IMR-90 (cell line): ENCODE data around the gene PPFIA1. TPM values are rescaled to one million over a fixed set of nuclear protein-coding genes. Genes with fewer than 3 reads are reported as not detected.

Experiments used
- ATAC-seq: fragments of 200-7000 bp; cut with Tn5 transposase; 2 replicates; pipeline ENCODE4 v1.9.1; 2020; ENCODE audit warnings: low read depth, mild to moderate bottlenecking, moderate library complexity
- BruUV-seq: library from RNA; stranded (reverse); fragments of 400-500 nt; replicated peaks from 2 replicates; lab custom pipeline; 2021; lab: Mats Ljungman, UMichigan
- CTCF ChIA-PET: fragments of 300-600 bp; formaldehyde crosslinking; extraction: SDS; loops from one replicate; lab custom pipeline; 2021; ENCODE audit warnings: antibody characterized with exemption; lab: Yijun Ruan, JAX
- POLR2A ChIA-PET: fragments of 300-600 bp; sonication (Branson Sonifier 250); formaldehyde crosslinking; loops from one replicate; lab custom pipeline; 2022; ENCODE audit warnings: antibody characterized with exemption; ENCODE audit not compliant: unreplicated experiment; lab: Charles Lee
- DNase-seq: peaks from one replicate; pipeline ENCODE4 v3.0.0; 2013
- H2AFZ ChIP-seq: replicated peaks from 2 replicates; pipeline ENCODE3; 2013; ENCODE audit warnings: low read length, mild to moderate bottlenecking; ENCODE audit not compliant: poor library complexity
- H2AK5ac ChIP-seq: 2 replicates; pipeline ENCODE4 v1.6.1; 2013; ENCODE audit warnings: low read depth, low read length, inconsistent platforms
- H2AK9ac ChIP-seq: replicated peaks from 2 replicates; pipeline ENCODE3; 2013; ENCODE audit warnings: mild to moderate bottlenecking, low read depth, low read length, moderate library complexity; ENCODE audit not compliant: poor library complexity
- H2BK120ac ChIP-seq: 2 replicates; pipeline ENCODE4 v1.6.1; 2013; ENCODE audit warnings: low read depth, low read length, inconsistent platforms
- H2BK15ac ChIP-seq: 3 replicates; pipeline ENCODE4 v1.6.1; 2013; ENCODE audit warnings: low read depth, low read length, inconsistent platforms
- H2BK20ac ChIP-seq: 2 replicates; pipeline ENCODE4 v1.6.1; 2013; ENCODE audit warnings: low read depth, mild to moderate bottlenecking, inconsistent platforms, low read length, moderate library complexity
- H2BK5ac ChIP-seq: 2 replicates; pipeline ENCODE4 v1.6.1; 2013; ENCODE audit warnings: mild to moderate bottlenecking, low read depth, low read length, inconsistent platforms; ENCODE audit not compliant: poor library complexity, severe bottlenecking
- H3K14ac ChIP-seq: replicated peaks from 2 replicates; pipeline ENCODE4 v1.6.1; 2013; ENCODE audit warnings: low read depth, low read length, inconsistent platforms
- H3K18ac ChIP-seq: 2 replicates; pipeline ENCODE4 v1.6.1; 2013; ENCODE audit warnings: low read depth, low read length, control low read depth
- H3K23ac ChIP-seq: 2 replicates; pipeline ENCODE4 v1.6.1; 2013; ENCODE audit warnings: low read depth, low read length, inconsistent platforms
- H3K27ac ChIP-seq: 2 replicates; pipeline ENCODE4 v1.5.1; 2013; ENCODE audit warnings: mild to moderate bottlenecking, control low read depth, low read length; ENCODE audit not compliant: insufficient read depth
- H3K27me3 ChIP-seq: 2 replicates; pipeline ENCODE4 v1.6.1; 2013; ENCODE audit warnings: low read length; ENCODE audit not compliant: control insufficient read depth, insufficient read depth
- H3K36me3 ChIP-seq: 2 replicates; pipeline ENCODE4 v1.6.1; 2013; ENCODE audit warnings: low read length, mixed read lengths; ENCODE audit not compliant: control insufficient read depth, insufficient read depth
- H3K4ac ChIP-seq: 2 replicates; pipeline ENCODE4 v1.6.1; 2013; ENCODE audit warnings: low read depth, low read length, inconsistent platforms
- H3K4me1 ChIP-seq: 2 replicates; pipeline ENCODE4 v1.6.1; 2013; ENCODE audit warnings: low read length, mixed read lengths; ENCODE audit not compliant: control insufficient read depth, insufficient read depth
- H3K4me2 ChIP-seq: 2 replicates; pipeline ENCODE4 v1.6.1; 2013; ENCODE audit warnings: low read depth, mild to moderate bottlenecking, control low read depth, low read length, moderate library complexity
- H3K4me3 ChIP-seq: 2 replicates; pipeline ENCODE4 v1.5.1; 2013; ENCODE audit warnings: low read depth, mild to moderate bottlenecking, control low read depth, low read length, moderate library complexity; ENCODE audit not compliant: insufficient read depth
- H3K56ac ChIP-seq: 2 replicates; pipeline ENCODE4 v1.6.1; 2013; ENCODE audit warnings: low read length, inconsistent platforms; ENCODE audit not compliant: insufficient read depth; ENCODE audit errors: extremely low read depth
- H3K79me1 ChIP-seq, 2 experiments: 2 replicates each; pipeline ENCODE4 v1.6.1; 2013; ENCODE audit warnings: low read length in 2 of 2, inconsistent platforms in 1 of 2, low read depth in 1 of 2
- H3K9ac ChIP-seq: 2 replicates; pipeline ENCODE4 v1.6.1; 2013; ENCODE audit warnings: low read depth, low read length, control low read depth
- H3K9me1 ChIP-seq: 2 replicates; pipeline ENCODE4 v1.6.1; 2013; ENCODE audit warnings: low read length, inconsistent platforms; ENCODE audit not compliant: insufficient read depth
- H3K9me3 ChIP-seq: 2 replicates; pipeline ENCODE4 v1.6.1; 2013; ENCODE audit warnings: low read length; ENCODE audit not compliant: control insufficient read depth, insufficient read depth
- H4K20me1 ChIP-seq: 2 replicates; pipeline ENCODE4 v1.6.1; 2013; ENCODE audit warnings: low read length, inconsistent platforms; ENCODE audit not compliant: insufficient read depth
- H4K5ac ChIP-seq: 2 replicates; pipeline ENCODE4 v1.6.1; 2013; ENCODE audit warnings: mild to moderate bottlenecking, low read depth, low read length, control low read depth
- H4K8ac ChIP-seq, 2 experiments: 2 replicates each; pipeline ENCODE4 v1.6.1; 2013; ENCODE audit warnings: low read depth in 2 of 2, low read length in 2 of 2, control low read depth in 1 of 2, inconsistent platforms in 1 of 2
- H4K91ac ChIP-seq: 2 replicates; pipeline ENCODE4 v1.6.1; 2013; ENCODE audit warnings: low read depth, low read length, inconsistent platforms; ENCODE audit not compliant: insufficient read depth
- BHLHE40 ChIP-seq: fragments of 150-350 bp; IDR thresholded peaks from 2 replicates; pipeline ENCODE4 v1.6.1; 2016; ENCODE audit warnings: mild to moderate bottlenecking, low read depth, low read length
- CEBPB ChIP-seq: IDR thresholded peaks from 2 replicates; pipeline ENCODE4 v1.6.1; 2012; ENCODE audit warnings: low read depth, low read length, improper control_type of control experiment
- CHD1 ChIP-seq: IDR thresholded peaks from 2 replicates; pipeline ENCODE4 v1.6.1; 2012; ENCODE audit warnings: low read depth, low read length, improper control_type of control experiment
- FOS ChIP-seq: fragments of 150-350 bp; IDR thresholded peaks from 2 replicates; pipeline ENCODE4 v1.6.1; 2016; ENCODE audit warnings: low read depth, low read length
- MAFK ChIP-seq: IDR thresholded peaks from 2 replicates; pipeline ENCODE4 v1.6.1; 2012; ENCODE audit warnings: low read depth, low read length, improper control_type of control experiment
- MAZ ChIP-seq: IDR thresholded peaks from 2 replicates; pipeline ENCODE4 v1.6.1; 2012; ENCODE audit warnings: low read depth, mild to moderate bottlenecking, low read length, improper control_type of control experiment, moderate library complexity, borderline replicate concordance
- MXI1 ChIP-seq: IDR thresholded peaks from 2 replicates; pipeline ENCODE4 v1.6.1; 2012; ENCODE audit warnings: low read depth, mild to moderate bottlenecking, low read length, moderate library complexity, borderline replicate concordance
- NFE2L2 ChIP-seq: fragments of 150-350 bp; IDR thresholded peaks from 2 replicates; pipeline ENCODE4 v1.6.1; 2016; ENCODE audit warnings: low read depth, mild to moderate bottlenecking, low read length
- POLR2A ChIP-seq: IDR thresholded peaks from 2 replicates; pipeline ENCODE4 v1.6.1; 2012; ENCODE audit warnings: mild to moderate bottlenecking, low read depth, low read length
- RAD21 ChIP-seq: IDR thresholded peaks from 2 replicates; pipeline ENCODE4 v1.6.1; 2012; ENCODE audit warnings: low read length, improper control_type of control experiment
- RCOR1 ChIP-seq: IDR thresholded peaks from 2 replicates; pipeline ENCODE4 v1.6.1; 2012; ENCODE audit warnings: mild to moderate bottlenecking, low read length, improper control_type of control experiment; ENCODE audit not compliant: insufficient replicate concordance
- RFX5 ChIP-seq: IDR thresholded peaks from 2 replicates; pipeline ENCODE4 v1.8.0; 2012; ENCODE audit warnings: low read depth, mild to moderate bottlenecking, low read length, moderate library complexity
- SMC3 ChIP-seq: fragments of 150-350 bp; IDR thresholded peaks from 2 replicates; pipeline ENCODE4 v1.6.1; 2016; ENCODE audit warnings: low read depth, mild to moderate bottlenecking, antibody characterized with exemption, low read length, moderate library complexity
- dilution Hi-C: fragments of 300-500 bp; cut with HindIII; formaldehyde crosslinking; loops from one replicate; pipeline ENCODE4 v1.14.3; 2018; ENCODE audit warnings: low sequenced_read_pairs; ENCODE audit not compliant: unreplicated experiment
- in situ Hi-C: fragments of 300-500 bp; cut with MboI; formaldehyde crosslinking; loops from 3 replicates; pipeline ENCODE4 v1.14.3; 2019; ENCODE audit warnings: low sequenced_read_pairs, inconsistent platforms, mixed read lengths
- intact Hi-C: fragments of 100-400 bp; cut with micrococcal nuclease; formaldehyde crosslinking; loops from 2 replicates; pipeline ENCODE4 v1.10.0; 2022
- polyA plus RNA-seq, 3 experiments: library from polyadenylated mRNA; depleted of rRNA; stranded (reverse); fragments of >200 nt; gene quantifications; 2 replicates each; pipeline ENCODE4 v1.2.3, GENCODE V29; 2012; ENCODE audit warnings: low replicate concordance in 1 of 3
- total RNA-seq: library from RNA; depleted of rRNA; stranded (reverse); fragments of >200 nt; gene quantifications from 2 replicates; pipeline ENCODE4 v1.2.3, GENCODE V29; 2012
- TF ChIP-seq, protein P1 (sequence below): fragments of 150-350 bp; IDR thresholded peaks from 2 replicates; pipeline ENCODE4 v1.6.1; 2016; ENCODE audit warnings: low read depth, mild to moderate bottlenecking, low read length, moderate library complexity, borderline replicate concordance
- TF ChIP-seq, protein P2 (sequence below): fragments of 150-350 bp; IDR thresholded peaks from 2 replicates; pipeline ENCODE4 v1.6.1; 2017; ENCODE audit warnings: mild to moderate bottlenecking, antibody characterized with exemption, low read length, low read depth
- TF ChIP-seq, protein P3 (sequence below): conservative IDR thresholded peaks from 2 replicates; pipeline ENCODE4 v1.5.1; 2012; ENCODE audit warnings: mild to moderate bottlenecking, low read depth, low read length, improper control_type of control experiment

PPFIA1 gene
- total and polyA plus RNA-seq, 2 of the 4 experiments (the other 2 are of a cell fraction): 25.6 to 37.2 TPM

DNA sequence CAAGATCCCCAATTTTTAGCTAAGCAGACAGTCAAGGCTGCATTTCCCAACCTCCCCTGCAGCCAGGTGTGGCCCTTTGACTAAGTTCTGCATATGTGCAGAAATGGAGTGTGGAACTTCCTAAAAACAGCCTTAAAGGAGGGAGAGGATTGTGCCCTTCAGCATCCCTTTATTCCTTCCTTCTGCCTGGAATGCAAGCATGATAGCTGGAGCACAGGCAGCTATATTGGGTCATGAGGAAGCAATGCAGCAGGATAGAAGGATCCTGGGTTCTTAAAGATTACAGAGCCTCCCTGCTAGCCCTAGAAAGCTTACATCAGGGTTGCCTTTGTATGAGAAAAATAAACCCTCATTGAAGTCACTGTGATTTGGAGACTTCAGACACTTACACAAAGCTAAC is 37.5 kb upstream of the PPFIA1 start:
- no peak for ATAC-seq

More for the DNA sequence above, 37.5 kb upstream of the PPFIA1 start:
- dilution Hi-C loops: no loop called here
- H2AFZ ChIP-seq: no peak overlapping the region
- H3K4me1 ChIP-seq: 0 out of 2 replicates have a peak, but pooled peaks cover 2% of the 10 kb centered on the region
- H3K9me1 ChIP-seq: peaks cover 8% of the 10 kb centered on the region
- no peak overlapping the region for H3K4ac ChIP-seq
- H3K27me3 ChIP-seq: peaks cover 30% of the 10 kb centered on the region
- H3K23ac ChIP-seq: no peak overlapping the region
- H2BK5ac ChIP-seq: no peak overlapping the region
- H4K8ac ChIP-seq: no peak overlapping the region
- H2BK120ac ChIP-seq: no peak overlapping the region
- H3K14ac ChIP-seq: no peak overlapping the region
- H3K18ac ChIP-seq: no peak overlapping the region
- in situ Hi-C loops: no loop called here
- H3K4me2 ChIP-seq: no peak overlapping the region
- no peak overlapping the region for H3K56ac ChIP-seq
- intact Hi-C loops: no loop called here
- no peak overlapping the region for H2BK15ac ChIP-seq
- H3K36me3 ChIP-seq: no peaks in the 10 kb centered on the region
- ChIA-PET CTCF (no interaction called here), POLR2A (no interaction called here)
- H2AK5ac ChIP-seq: no peak overlapping the region
- H4K20me1 ChIP-seq: peaks cover 7% of the 10 kb centered on the region; the same call in 1 of the 2 replicates
- BruUV-seq: no TSS peak
- no peaks in the 10 kb centered on the region for H3K79me1 ChIP-seq
- H3K4me3 ChIP-seq: no peak overlapping the region
- no peak overlapping the region for H4K91ac ChIP-seq
- no peak overlapping the region for H2AK9ac ChIP-seq
- H3K27ac ChIP-seq: no peak overlapping the region
- H3K9me3 ChIP-seq: peaks cover 3% of the 10 kb centered on the region; the same call in 1 of the 2 replicates
- H3K9ac ChIP-seq: no peak overlapping the region
- no peak overlapping the region for H4K5ac ChIP-seq
- H2BK20ac ChIP-seq: no peak overlapping the region
- no peak for TF ChIP-seq SMC3
- no peak for TF ChIP-seq RAD21
- no peak for TF ChIP-seq RCOR1
- no peak for TF ChIP-seq FOS
- no peak for TF ChIP-seq CEBPB
- TF ChIP-seq POLR2A: no peak
- no peak for TF ChIP-seq MAFK
- TF ChIP-seq, protein P1, sequence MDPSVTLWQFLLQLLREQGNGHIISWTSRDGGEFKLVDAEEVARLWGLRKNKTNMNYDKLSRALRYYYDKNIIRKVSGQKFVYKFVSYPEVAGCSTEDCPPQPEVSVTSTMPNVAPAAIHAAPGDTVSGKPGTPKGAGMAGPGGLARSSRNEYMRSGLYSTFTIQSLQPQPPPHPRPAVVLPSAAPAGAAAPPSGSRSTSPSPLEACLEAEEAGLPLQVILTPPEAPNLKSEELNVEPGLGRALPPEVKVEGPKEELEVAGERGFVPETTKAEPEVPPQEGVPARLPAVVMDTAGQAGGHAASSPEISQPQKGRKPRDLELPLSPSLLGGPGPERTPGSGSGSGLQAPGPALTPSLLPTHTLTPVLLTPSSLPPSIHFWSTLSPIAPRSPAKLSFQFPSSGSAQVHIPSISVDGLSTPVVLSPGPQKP: no peak
- TF ChIP-seq, protein P2, sequence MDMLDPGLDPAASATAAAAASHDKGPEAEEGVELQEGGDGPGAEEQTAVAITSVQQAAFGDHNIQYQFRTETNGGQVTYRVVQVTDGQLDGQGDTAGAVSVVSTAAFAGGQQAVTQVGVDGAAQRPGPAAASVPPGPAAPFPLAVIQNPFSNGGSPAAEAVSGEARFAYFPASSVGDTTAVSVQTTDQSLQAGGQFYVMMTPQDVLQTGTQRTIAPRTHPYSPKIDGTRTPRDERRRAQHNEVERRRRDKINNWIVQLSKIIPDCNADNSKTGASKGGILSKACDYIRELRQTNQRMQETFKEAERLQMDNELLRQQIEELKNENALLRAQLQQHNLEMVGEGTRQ: no peak
- TF ChIP-seq RFX5: no peak
- TF ChIP-seq CHD1: no peak
- no peak for TF ChIP-seq BHLHE40
- no peak for TF ChIP-seq MAZ
- TF ChIP-seq MXI1: no peak
- TF ChIP-seq NFE2L2: no peak
- TF ChIP-seq, protein P3, sequence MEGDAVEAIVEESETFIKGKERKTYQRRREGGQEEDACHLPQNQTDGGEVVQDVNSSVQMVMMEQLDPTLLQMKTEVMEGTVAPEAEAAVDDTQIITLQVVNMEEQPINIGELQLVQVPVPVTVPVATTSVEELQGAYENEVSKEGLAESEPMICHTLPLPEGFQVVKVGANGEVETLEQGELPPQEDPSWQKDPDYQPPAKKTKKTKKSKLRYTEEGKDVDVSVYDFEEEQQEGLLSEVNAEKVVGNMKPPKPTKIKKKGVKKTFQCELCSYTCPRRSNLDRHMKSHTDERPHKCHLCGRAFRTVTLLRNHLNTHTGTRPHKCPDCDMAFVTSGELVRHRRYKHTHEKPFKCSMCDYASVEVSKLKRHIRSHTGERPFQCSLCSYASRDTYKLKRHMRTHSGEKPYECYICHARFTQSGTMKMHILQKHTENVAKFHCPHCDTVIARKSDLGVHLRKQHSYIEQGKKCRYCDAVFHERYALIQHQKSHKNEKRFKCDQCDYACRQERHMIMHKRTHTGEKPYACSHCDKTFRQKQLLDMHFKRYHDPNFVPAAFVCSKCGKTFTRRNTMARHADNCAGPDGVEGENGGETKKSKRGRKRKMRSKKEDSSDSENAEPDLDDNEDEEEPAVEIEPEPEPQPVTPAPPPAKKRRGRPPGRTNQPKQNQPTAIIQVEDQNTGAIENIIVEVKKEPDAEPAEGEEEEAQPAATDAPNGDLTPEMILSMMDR: no peak
- DNase-seq: no peak
